Measurements from ENCODE around the gene UBE2E1.
"Not testable (repeated sequence)": the region's sequence is repeated elsewhere in the genome, so short reads cannot be mapped to it uniquely, and the experiment has no call there.

Gene UBE2E1

DNA sequence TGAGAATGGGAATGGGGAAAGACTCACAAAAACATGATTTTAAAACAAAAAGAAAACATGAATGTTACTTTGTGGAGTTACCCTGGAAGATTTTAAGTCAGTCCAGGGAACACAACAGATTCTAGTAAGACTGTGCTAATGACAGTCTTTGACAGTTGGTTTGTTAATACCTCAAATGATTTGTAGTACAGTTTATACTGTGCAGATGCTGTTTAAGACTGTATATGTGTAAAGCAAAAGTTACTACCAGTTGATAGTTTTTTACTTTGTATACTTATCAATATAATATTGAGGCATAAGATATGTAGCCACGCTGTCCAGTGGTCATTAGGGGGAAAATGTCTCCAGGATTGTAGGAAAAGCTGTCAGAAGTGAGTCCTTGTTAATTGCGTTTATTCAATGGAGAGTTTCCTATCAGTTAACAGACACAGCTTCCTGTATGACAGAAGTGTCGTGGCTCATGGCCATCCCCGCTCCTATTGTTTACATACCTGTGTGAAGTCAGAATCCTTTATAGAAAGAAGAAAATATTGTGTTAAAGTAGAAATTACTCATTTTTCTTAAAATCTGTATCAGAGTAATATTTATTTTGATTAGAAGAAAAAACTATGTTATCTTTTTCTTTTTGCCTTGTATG lies 75.1 kb downstream of the UBE2E1 start:
- DNase-seq (ENCODE audit: low spot score) = no peak

- not testable (repeated sequence) for DNase-seq (ENCODE audit: low spot score)
Measured at GRCh38 chr3:23881993-23882392, 76.2 kb downstream of the UBE2E1 start.

GRCh38 chr3:23882487-23882918 lies 76.7 kb downstream of the UBE2E1 start:
- DNase-seq (ENCODE audit: low spot score) = no peak

GRCh38 chr3:23884481-23884880 lies 78.7 kb downstream of the UBE2E1 start:
- peak; percentile 29 for DNase-seq (ENCODE audit: low spot score)

DNA sequence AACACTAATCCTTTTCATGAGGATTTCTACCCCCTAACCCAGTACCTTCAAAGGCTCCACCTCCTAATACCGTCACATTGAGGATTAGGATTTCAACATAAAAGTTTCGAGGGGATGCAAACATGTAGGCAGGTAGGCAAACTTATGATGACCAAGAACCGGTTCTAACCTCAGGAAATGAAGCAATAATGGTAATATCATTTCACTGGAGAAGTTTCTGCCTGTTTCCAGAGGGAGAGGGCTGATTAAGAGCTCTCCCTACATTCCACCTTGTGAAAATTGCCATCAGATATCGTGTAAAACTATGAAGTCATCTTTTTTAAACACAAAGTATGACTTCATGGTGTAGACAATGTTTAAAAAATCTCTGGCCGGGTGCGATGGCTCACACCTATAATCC lies 79.5 kb downstream of the UBE2E1 start:
- DNase-seq (ENCODE audit: low spot score) = no peak

DNA sequence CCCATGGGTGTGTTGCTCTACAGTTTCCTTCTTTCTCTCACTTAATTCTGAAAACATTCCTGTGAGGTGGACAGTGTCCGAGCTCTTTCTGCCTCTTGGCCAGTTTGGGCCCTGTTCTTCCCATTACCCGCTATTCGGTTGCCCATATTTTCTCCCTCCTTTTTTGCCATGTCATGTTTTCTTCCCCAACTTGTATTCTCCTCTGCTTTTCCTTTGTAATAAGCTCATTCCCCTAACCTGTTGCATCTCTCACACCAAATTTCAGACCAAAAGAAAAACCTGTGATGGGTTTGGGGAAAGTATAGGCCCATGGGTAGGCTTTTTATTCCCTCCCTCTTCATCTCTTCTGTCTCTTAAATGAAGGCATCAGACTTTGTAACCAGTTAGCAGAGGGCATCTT lies 80.6 kb downstream of the UBE2E1 start:
- no peak for DNase-seq (ENCODE audit: low spot score)

GRCh38 chr3:23888617-23889228 lies 83.0 kb downstream of the UBE2E1 start:
- peak; percentile 55 for DNase-seq (ENCODE audit: low spot score)

DNA sequence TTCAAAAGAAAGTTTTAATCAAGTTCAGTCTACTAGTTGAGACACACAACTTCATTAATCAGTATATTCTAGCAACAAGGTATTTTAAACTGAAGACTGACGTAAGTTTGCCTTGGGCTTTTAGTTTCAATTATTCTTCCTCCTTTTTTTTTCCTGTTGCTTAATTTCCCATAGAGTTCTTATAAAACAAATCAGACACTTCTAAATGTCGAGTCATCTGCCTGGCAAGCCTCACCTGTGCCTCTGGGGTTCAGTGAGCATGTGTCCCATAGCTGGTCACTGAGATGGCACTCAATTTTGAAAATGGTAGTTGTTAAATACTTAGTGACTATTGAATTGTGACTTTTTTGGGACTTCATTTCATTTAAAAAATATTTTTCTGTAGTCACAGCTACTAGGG lies 83.6 kb downstream of the UBE2E1 start:
- DNase-seq (ENCODE audit: low spot score) = no peak

GRCh38 chr3:23889950-23890349 lies 84.2 kb downstream of the UBE2E1 start:
- no peak for DNase-seq (ENCODE audit: low spot score)

- DNase-seq (ENCODE audit: low spot score) = no peak
Measured at GRCh38 chr3:23894254-23895061, 88.7 kb downstream of the UBE2E1 start.

GRCh38 chr3:23895181-23895580 lies 89.4 kb downstream of the UBE2E1 start:
- DNase-seq (ENCODE audit: low spot score) = no peak

DNA sequence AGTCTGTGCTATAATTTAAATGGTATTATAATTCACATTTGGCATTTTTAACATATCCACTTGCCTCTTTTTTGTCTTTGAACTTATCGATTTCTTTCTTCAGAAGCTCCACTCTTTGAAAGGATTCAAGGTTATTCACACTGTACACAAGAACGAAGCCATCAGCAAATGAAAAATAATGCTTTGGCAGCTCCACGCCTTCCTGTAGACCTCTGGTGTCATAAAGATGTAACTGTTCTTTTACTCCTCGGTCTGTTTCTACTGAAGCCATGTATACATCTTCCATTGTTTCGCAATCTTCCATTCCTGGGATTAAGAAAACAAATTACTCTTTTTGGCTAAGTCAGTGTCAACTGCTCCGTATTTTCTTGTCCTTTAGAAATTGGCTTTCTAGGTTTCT lies 95.0 kb downstream of the UBE2E1 start:
- DNase-seq (ENCODE audit: low spot score) = no peak

- no peak for DNase-seq (ENCODE audit: low spot score)
Measured at GRCh38 chr3:23904545-23904944, 98.8 kb downstream of the UBE2E1 start.

DNA sequence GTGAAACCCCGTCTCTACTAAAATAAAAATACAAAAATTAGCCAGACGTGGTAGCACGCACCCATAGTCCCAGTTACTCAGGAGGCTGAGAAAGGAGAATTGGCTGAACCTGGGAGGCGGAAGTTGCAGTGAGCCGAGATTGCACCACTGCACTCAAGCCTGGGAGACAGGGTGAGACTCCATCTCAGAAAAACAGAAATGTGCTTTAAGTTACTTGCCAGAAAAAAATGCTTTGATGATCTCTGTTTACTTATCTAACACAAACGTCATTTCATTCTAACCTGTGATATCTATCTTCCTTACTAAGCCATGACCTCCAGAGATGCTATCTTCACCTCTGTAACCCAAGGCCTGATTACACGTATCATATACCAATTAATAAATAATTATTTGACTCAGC lies 103.6 kb downstream of the UBE2E1 start:
- DNase-seq (ENCODE audit: low spot score) = no peak

- DNase-seq (ENCODE audit: low spot score) = no peak
Measured at GRCh38 chr3:23911397-23911796, 105.6 kb downstream of the UBE2E1 start.

DNA sequence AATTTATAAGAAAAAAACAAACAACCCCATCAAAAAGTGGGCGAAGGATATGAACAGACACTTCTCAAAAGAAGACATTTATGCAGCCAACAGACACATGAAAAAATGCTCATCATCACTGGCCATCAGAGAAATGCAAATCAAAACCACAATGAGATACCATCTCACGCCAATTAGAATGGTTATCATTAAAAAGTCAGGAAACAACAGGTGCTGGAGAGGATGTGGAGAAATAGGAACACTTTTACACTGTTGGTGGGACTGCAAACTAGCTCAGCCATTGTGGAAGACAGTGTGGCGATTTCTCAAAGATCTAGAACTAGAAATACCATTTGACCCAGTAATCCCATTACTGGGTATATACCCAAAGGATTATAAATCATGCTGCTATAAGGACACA lies 106.6 kb downstream of the UBE2E1 start:
- not testable (repeated sequence) for DNase-seq (ENCODE audit: low spot score)

DNA sequence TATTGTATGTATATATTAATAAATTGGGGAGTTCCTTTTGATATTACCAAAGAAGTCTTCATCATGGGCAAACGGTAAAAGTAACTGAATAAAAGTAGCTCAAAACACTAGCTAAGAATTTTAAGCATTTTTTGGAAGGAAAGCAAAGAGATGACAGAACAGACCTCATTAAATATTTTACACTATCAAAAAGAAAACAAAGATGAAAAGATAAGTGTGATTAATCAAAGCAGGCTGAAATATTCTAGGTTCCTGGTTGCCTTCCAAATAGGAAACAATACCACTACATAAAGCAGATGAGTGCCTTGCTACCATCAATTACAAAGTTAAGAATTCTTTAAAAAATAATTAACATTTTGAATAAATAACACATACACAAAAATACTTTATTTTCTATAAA lies 107.4 kb downstream of the UBE2E1 start:
- DNase-seq (ENCODE audit: low spot score) = no peak

GRCh38 chr3:23913873-23914743 lies 108.4 kb downstream of the UBE2E1 start:
- DNase-seq (ENCODE audit: low spot score) = no peak

DNA sequence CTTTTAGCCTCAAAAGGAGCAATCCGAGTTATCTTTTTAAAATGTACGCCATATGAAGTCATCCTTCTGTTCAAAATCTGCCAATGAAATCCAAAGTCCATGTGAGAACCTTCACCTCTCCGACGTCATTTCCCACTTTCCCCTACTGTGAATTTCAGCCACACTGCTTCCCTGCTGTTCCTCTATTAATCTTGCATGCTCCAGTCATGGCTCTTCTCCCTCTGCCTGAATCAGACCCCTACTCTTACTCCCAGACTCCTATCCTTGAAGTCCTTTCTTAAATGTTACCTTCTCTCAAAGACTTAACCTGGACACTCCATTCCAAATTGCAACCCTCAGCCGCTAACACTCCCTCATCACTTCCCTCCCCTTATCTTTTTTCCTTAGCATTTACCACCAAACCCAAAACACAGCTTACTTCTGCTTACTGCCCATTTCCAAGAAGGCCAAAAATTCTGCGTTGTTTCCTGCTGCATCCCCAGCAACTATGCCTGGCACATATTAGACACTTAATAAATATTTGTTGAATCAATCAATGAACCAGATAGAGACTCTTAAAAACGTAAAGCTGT lies 109.9 kb downstream of the UBE2E1 start:
- DNase-seq (ENCODE audit: low spot score) = peak; percentile 64

DNA sequence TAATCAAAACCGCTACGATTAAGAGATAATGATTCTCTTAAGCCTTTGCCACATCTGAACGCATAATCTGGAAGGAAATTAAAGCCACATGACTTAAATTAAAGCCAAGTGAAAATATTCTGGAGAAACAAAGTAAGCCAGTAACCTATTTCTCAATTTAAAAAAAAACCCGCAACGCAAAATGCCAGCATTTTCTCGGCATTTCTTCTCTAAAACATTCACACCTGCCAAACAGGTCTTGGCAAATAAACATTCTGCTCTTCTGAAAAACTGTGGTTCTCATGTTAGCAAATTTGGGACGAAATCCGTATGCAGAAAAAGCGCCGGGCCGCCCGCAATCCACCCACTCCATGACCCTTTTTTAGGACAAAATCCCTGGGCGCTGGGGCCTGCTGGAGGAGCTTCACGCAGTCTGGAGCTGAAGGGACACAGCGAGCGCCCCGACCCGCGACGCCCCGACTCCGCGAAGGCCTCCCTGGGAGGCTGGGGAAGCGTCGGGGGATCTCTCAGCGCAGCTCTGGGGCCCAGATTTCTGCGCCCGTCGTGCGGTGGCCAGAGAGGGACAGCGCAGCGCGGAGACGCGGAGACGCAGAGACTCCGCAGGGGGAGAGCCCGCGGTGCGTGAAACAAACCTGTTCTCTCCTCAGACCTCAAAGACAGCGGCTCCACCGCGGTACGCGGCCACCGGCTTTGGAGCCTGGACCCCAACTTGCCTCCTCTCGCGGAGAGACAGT lies 110.6 kb downstream of the UBE2E1 start:
- DNase-seq (ENCODE audit: low spot score) = no peak
